ENCODE results near the gene LOXL1. TPM values are rescaled to one million over a fixed set of nuclear protein-coding genes. Genes with fewer than 3 reads are reported as not detected.

Gene LOXL1
- total and polyA plus RNA-seq, 2 donors (not counting 1 experiment from before 2014, with no cell fraction given): 65.6 to 163 TPM

- Histone ChIP-seq H3K27ac (ENCODE audit: insufficient read depth, low read length) (no peak overlapping the region), H3K79me2 (ENCODE audit: control insufficient read depth, insufficient read depth, low read length) (peaks cover 77% of the 10 kb centered on the region), H3K36me3 (ENCODE audit: control insufficient read depth, insufficient read depth, low read length) (peaks cover 3% of the 10 kb centered on the region), H2AFZ (ENCODE audit: low read length) (no peak overlapping the region), H3K4me3 (replicated peaks in 1 of 4; ENCODE audit: control extremely low read depth in 1 of 4, insufficient read depth in 1 of 4, low read depth in 3 of 4, low read length in 4 of 4) (peak overlapping the region; percentile 9 to 85 (median 78)), H3K4me2 (ENCODE audit: extremely low read depth, insufficient read depth, low read length) (peak overlapping the region; percentile 98), H3K9ac (ENCODE audit: insufficient read depth, low read length) (no peak overlapping the region), H3K4me1 (ENCODE audit: control insufficient read depth, extremely low read depth, insufficient read depth, low read length) (peaks cover 46% of the 10 kb centered on the region), H4K20me1 (ENCODE audit: control insufficient read depth, extremely low read depth, insufficient read depth, low read length) (no peaks in the 10 kb centered on the region), H3K27me3 (ENCODE audit: control insufficient read depth, insufficient read depth, low read length) (no peaks in the 10 kb centered on the region), H3K9me3 (ENCODE audit: control insufficient read depth, insufficient read depth, low read depth, low read length) (no peaks in the 10 kb centered on the region)
- TF ChIP-seq EZH2 (IDR thresholded peaks at IDR 0.05; ENCODE audit: low read length, missing control alignments) (no peak), CTCF (conservative IDR thresholded peaks at IDR 0.05 in 1 of 2, IDR thresholded peaks at IDR 0.05 in 1 of 2; ENCODE audit: low read depth in 1 of 2, low read length in 2 of 2) (no peak)
- no peak for DNase-seq (ENCODE audit: low read depth in 2 of 2)
Measured at GRCh38 chr15:73928971-73929627, 2.8 kb downstream of the LOXL1 start.

- Histone ChIP-seq H3K79me2 (ENCODE audit: control insufficient read depth, insufficient read depth, low read length) (peaks cover 86% of the 10 kb centered on the region), H3K9me3 (ENCODE audit: control insufficient read depth, insufficient read depth, low read depth, low read length) (no peaks in the 10 kb centered on the region), H3K27me3 (ENCODE audit: control insufficient read depth, insufficient read depth, low read length) (no peaks in the 10 kb centered on the region), H2AFZ (ENCODE audit: low read length) (no peak overlapping the region), H3K4me1 (ENCODE audit: control insufficient read depth, extremely low read depth, insufficient read depth, low read length) (peaks cover 35% of the 10 kb centered on the region), H3K9ac (ENCODE audit: insufficient read depth, low read length) (no peak overlapping the region), H3K36me3 (ENCODE audit: control insufficient read depth, insufficient read depth, low read length) (peaks cover 3% of the 10 kb centered on the region), H3K4me3 (replicated peaks in 1 of 4; ENCODE audit: control extremely low read depth in 1 of 4, insufficient read depth in 1 of 4, low read depth in 3 of 4, low read length in 4 of 4) (peak overlapping the region in 2 of 4 experiments; percentile 5 to 85), H3K4me2 (ENCODE audit: extremely low read depth, insufficient read depth, low read length) (peak overlapping the region; percentile 98), H4K20me1 (ENCODE audit: control insufficient read depth, extremely low read depth, insufficient read depth, low read length) (no peaks in the 10 kb centered on the region), H3K27ac (ENCODE audit: insufficient read depth, low read length) (peak overlapping the region; percentile 79)
- TF ChIP-seq CTCF (conservative IDR thresholded peaks at IDR 0.05 in 1 of 2, IDR thresholded peaks at IDR 0.05 in 1 of 2; ENCODE audit: low read depth in 1 of 2, low read length in 2 of 2): no peak
- TF ChIP-seq EZH2 (IDR thresholded peaks at IDR 0.05; ENCODE audit: low read length, missing control alignments): no peak
- DNase-seq (ENCODE audit: low read depth in 2 of 2): peak; percentile 76 to 98
Measured at GRCh38 chr15:73930371-73930770, 4.1 kb downstream of the LOXL1 start.

GRCh38 chr15:73930790-73931281 lies 4.6 kb downstream of the LOXL1 start:
- peak; percentile 64 to 79 for DNase-seq (ENCODE audit: low read depth in 2 of 2)
- Histone ChIP-seq H3K4me3 (replicated peaks in 1 of 4; ENCODE audit: control extremely low read depth in 1 of 4, insufficient read depth in 1 of 4, low read depth in 3 of 4, low read length in 4 of 4) (peak overlapping the region in 1 of 4 experiments; percentile 85), H3K9ac (ENCODE audit: insufficient read depth, low read length) (no peak overlapping the region), H3K79me2 (ENCODE audit: control insufficient read depth, insufficient read depth, low read length) (peaks cover 88% of the 10 kb centered on the region), H3K27ac (ENCODE audit: insufficient read depth, low read length) (peak overlapping the region; percentile 79), H3K4me2 (ENCODE audit: extremely low read depth, insufficient read depth, low read length) (peak overlapping the region; percentile 98), H2AFZ (ENCODE audit: low read length) (no peak overlapping the region), H4K20me1 (ENCODE audit: control insufficient read depth, extremely low read depth, insufficient read depth, low read length) (no peaks in the 10 kb centered on the region), H3K36me3 (ENCODE audit: control insufficient read depth, insufficient read depth, low read length) (peaks cover 3% of the 10 kb centered on the region), H3K4me1 (ENCODE audit: control insufficient read depth, extremely low read depth, insufficient read depth, low read length) (peaks cover 32% of the 10 kb centered on the region), H3K27me3 (ENCODE audit: control insufficient read depth, insufficient read depth, low read length) (no peaks in the 10 kb centered on the region), H3K9me3 (ENCODE audit: control insufficient read depth, insufficient read depth, low read depth, low read length) (no peaks in the 10 kb centered on the region)
- TF ChIP-seq EZH2 (IDR thresholded peaks at IDR 0.05; ENCODE audit: low read length, missing control alignments): no peak
